T-helper 1 cell treated with Interleukin-12 subunit alpha and Interleukin-12 subunit beta and Interleukin-4 antibody, amounts not matched to agents 30 ng/mL and 1 ng/mL, for 36 hours (primary cell): ENCODE data around the gene GBF1. TPM values are rescaled to one million over a fixed set of nuclear protein-coding genes. Genes with fewer than 3 reads are reported as not detected.
"Not testable (repeated sequence)": the region's sequence is repeated elsewhere in the genome, so short reads cannot be mapped to it uniquely, and the experiment has no call there.

Experiments used
- intact Hi-C: fragments of 100-400 bp; cut with micrococcal nuclease; formaldehyde crosslinking; loops from one replicate; pipeline ENCODE4 v1.15.1; 2024
- total RNA-seq: library from RNA; stranded (reverse); gene quantifications from 2 replicates; pipeline ENCODE4 v1.2.3, GENCODE V29; 2022

Gene GBF1
- total RNA-seq: 56.4 and 57.0 TPM in 2 replicates

- intact Hi-C loops: loop anchor here (1.0 to 5.0 kb wide), 18 partner anchors 14 to 1151 kb away; partner anchors contain the start of genes ACTR1A, ARL3, ATP5MK and CNNM2
Measured at GRCh38 chr10:102245082-102245931, at the start of gene GBF1. GBF1 (plus strand) TSS chr10:102245532; CDS start chr10:102258939, 13,407 bp downstream.

GRCh38 chr10:102196893-102197292 is 48.4 kb upstream of the GBF1 start:
- intact Hi-C loops: no loop called here

GRCh38 chr10:102198027-102198426 is 47.3 kb upstream of the GBF1 start:
- intact Hi-C loops: no loop called here

GRCh38 chr10:102200751-102201640 is 44.3 kb upstream of the GBF1 start:
- intact Hi-C loops: no loop called here

- intact Hi-C loops: no loop called here
Measured at GRCh38 chr10:102202386-102202785, 42.9 kb upstream of the GBF1 start.

GRCh38 chr10:102208311-102209035 is 36.9 kb upstream of the GBF1 start:
- intact Hi-C loops: no loop called here

GRCh38 chr10:102211615-102212299 is 33.6 kb upstream of the GBF1 start:
- intact Hi-C loops: no loop called here

GRCh38 chr10:102213599-102213998 is 31.7 kb upstream of the GBF1 start:
- intact Hi-C loops: not testable (repeated sequence)

GRCh38 chr10:102219370-102219769 is 26.0 kb upstream of the GBF1 start:
- intact Hi-C loops: no loop called here

- intact Hi-C loops: no loop called here
Measured at GRCh38 chr10:102220612-102221011, 24.7 kb upstream of the GBF1 start.

GRCh38 chr10:102222797-102223196 is 22.5 kb upstream of the GBF1 start:
- intact Hi-C loops: no loop called here

GRCh38 chr10:102225646-102226541 is 19.4 kb upstream of the GBF1 start, which contains the start of gene ELOVL3:
ELOVL3 (plus strand) TSS chr10:102226299; CDS start chr10:102226549, 250 bp downstream.
- intact Hi-C loops: loop anchor here (1.0 to 5.0 kb wide), 6 partner anchors 19 to 371 kb away; partner anchors contain the start of genes ACTR1A, GBF1 and NOLC1

GRCh38 chr10:102226542-102226870 is 18.8 kb upstream of the GBF1 start:
- intact Hi-C loops: loop anchor here (1.0 to 5.0 kb wide), 6 partner anchors 19 to 371 kb away; partner anchors contain the start of genes ACTR1A, GBF1 and NOLC1

- intact Hi-C loops: loop anchor here (5.0 kb wide), 1 partner anchor 370 kb away; no protein-coding TSS in a partner anchor
Measured at GRCh38 chr10:102227050-102227449, 18.3 kb upstream of the GBF1 start.

- intact Hi-C loops: loop anchor here (1.0 to 5.0 kb wide), 9 partner anchors 41 to 367 kb away; partner anchors contain the start of gene SUFU
Measured at GRCh38 chr10:102229810-102230263, 15.5 kb upstream of the GBF1 start.

GRCh38 chr10:102230264-102230860 is 15.0 kb upstream of the GBF1 start:
- intact Hi-C loops: loop anchor here (1.0 to 2.0 kb wide), 2 partner anchors 62 to 164 kb away; no protein-coding TSS in a partner anchor

GRCh38 chr10:102230861-102231356 is 14.4 kb upstream of the GBF1 start:
- intact Hi-C loops: loop anchor here (1.0 to 2.0 kb wide), 6 partner anchors 10 to 352 kb away; partner anchors contain the start of genes GBF1 and PITX3
